Osteoblast (primary cell): ENCODE results near the gene NR5A1. TPM values are rescaled to one million over a fixed set of nuclear protein-coding genes. Genes with fewer than 3 reads are reported as not detected.
A peak's percentile ranks its signal among the peaks of the same experiment; 100 is the strongest.

Source experiments
- DNase-seq: peaks from one replicate; pipeline ENCODE4 v3.0.0; 2011; ENCODE audit warnings: low spot score, mixed read lengths; ENCODE audit not compliant: insufficient read length; ENCODE audit errors: missing footprints
- H2AFZ ChIP-seq: 2 replicates; pipeline ENCODE4 v1.6.0; 2011; ENCODE audit warnings: mild to moderate bottlenecking, low read length
- H3K27ac ChIP-seq: 2 replicates; pipeline ENCODE4 v1.5.1; 2011; ENCODE audit warnings: mild to moderate bottlenecking, low read depth, low read length, moderate library complexity
- H3K27me3 ChIP-seq: 2 replicates; pipeline ENCODE4 v1.6.0; 2012; ENCODE audit warnings: mild to moderate bottlenecking, control low read depth, inconsistent platforms, low read length, moderate library complexity; ENCODE audit not compliant: insufficient read depth
- H3K36me3 ChIP-seq: 2 replicates; pipeline ENCODE4 v1.5.1; 2011; ENCODE audit warnings: mild to moderate bottlenecking, low read length, control low read depth, moderate library complexity; ENCODE audit not compliant: insufficient read depth
- H3K4me1 ChIP-seq: 2 replicates; pipeline ENCODE4 v1.5.1; 2011; ENCODE audit warnings: mild to moderate bottlenecking, low read length, control low read depth, moderate library complexity; ENCODE audit not compliant: insufficient read depth
- H3K4me2 ChIP-seq: 2 replicates; pipeline ENCODE4 v1.6.0; 2011; ENCODE audit warnings: mild to moderate bottlenecking, low read length; ENCODE audit not compliant: insufficient read depth
- H3K4me3 ChIP-seq: fragments of 200-600 bp; sonication (generic); 3 replicates; pipeline ENCODE4 v1.5.1; 2012; ENCODE audit warnings: mild to moderate bottlenecking, low read length, inconsistent platforms; ENCODE audit not compliant: insufficient read depth
- H3K79me2 ChIP-seq: 2 replicates; pipeline ENCODE4 v1.6.0; 2012; ENCODE audit warnings: mild to moderate bottlenecking, low read length, control low read depth, inconsistent platforms; ENCODE audit not compliant: insufficient read depth
- H3K9me3 ChIP-seq: 2 replicates; pipeline ENCODE4 v1.5.1; 2011; ENCODE audit warnings: low read depth, low read length, control low read depth
- H4K20me1 ChIP-seq: 2 replicates; pipeline ENCODE4 v1.6.0; 2012; ENCODE audit warnings: mild to moderate bottlenecking, low read length, control low read depth; ENCODE audit not compliant: insufficient read depth
- total RNA-seq: library from RNA; depleted of rRNA; stranded (reverse); fragments of >200 nt; gene quantifications from 2 replicates; pipeline ENCODE4 v1.2.3, GENCODE V29; 2012
- TF ChIP-seq, protein P1 (sequence below): IDR thresholded peaks from 2 replicates; pipeline ENCODE4 v1.5.1; 2011; ENCODE audit warnings: mild to moderate bottlenecking, low read depth, low read length, moderate library complexity; ENCODE audit errors: extremely low read depth

Gene NR5A1
- total RNA-seq, 1 donor = not detected

DNA sequence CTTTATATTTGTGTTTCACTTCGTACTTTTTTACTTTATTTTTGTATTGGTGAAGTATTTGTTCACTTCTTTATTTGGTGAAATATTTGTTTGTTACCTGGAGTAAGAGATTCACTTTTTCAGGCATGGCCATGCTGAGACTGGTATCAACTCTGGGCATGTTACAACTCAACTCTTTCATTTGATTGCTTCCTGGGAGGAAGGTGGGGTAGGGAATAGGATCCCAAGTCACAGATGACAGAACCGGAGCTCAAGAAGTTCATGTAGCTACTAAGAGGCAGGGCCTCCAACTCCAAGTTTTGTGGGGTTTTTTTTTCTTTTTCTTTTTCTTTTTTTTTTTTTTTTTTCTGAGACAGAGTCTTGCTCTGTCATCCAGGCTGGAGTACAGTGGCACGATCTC, 63.0 kb downstream of the NR5A1 start:
- Histone ChIP-seq H3K79me2 (no peaks in the 10 kb centered on the region), H3K4me1 (no peaks in the 10 kb centered on the region), H3K27me3 (peaks cover 3% of the 10 kb centered on the region), H3K4me2 (no peak overlapping the region), H3K27ac (no peak overlapping the region), H3K9me3 (peaks cover under 1% of the 10 kb centered on the region), H3K36me3 (no peaks in the 10 kb centered on the region), H2AFZ (no peak overlapping the region), H4K20me1 (no peaks in the 10 kb centered on the region), H3K4me3 (no peak overlapping the region)
- no peak for DNase-seq
- TF ChIP-seq, protein P1, sequence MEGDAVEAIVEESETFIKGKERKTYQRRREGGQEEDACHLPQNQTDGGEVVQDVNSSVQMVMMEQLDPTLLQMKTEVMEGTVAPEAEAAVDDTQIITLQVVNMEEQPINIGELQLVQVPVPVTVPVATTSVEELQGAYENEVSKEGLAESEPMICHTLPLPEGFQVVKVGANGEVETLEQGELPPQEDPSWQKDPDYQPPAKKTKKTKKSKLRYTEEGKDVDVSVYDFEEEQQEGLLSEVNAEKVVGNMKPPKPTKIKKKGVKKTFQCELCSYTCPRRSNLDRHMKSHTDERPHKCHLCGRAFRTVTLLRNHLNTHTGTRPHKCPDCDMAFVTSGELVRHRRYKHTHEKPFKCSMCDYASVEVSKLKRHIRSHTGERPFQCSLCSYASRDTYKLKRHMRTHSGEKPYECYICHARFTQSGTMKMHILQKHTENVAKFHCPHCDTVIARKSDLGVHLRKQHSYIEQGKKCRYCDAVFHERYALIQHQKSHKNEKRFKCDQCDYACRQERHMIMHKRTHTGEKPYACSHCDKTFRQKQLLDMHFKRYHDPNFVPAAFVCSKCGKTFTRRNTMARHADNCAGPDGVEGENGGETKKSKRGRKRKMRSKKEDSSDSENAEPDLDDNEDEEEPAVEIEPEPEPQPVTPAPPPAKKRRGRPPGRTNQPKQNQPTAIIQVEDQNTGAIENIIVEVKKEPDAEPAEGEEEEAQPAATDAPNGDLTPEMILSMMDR = no peak

DNA sequence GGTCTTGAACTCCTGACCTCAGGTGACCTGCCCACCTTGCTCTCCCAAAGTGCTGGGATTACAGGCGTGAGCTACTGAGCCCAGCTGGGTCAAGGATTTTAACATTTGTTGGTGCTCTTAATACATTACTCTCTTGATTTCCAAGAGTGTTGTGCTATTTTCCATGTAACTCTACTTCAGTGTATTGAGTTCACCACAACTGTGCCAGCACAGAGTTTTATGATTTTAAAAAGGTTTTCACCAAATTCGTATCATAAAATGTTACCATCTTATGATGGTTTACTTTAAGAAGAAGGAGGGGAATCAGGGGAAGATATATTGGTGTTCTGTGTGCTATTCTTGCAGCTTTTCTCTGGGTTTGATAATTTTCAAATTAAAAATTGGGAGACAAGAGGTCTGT, 63.6 kb downstream of the NR5A1 start:
- Histone ChIP-seq H2AFZ (no peak overlapping the region), H3K4me1 (no peaks in the 10 kb centered on the region), H3K27ac (no peak overlapping the region), H3K4me3 (no peak overlapping the region), H3K9me3 (peaks cover 2% of the 10 kb centered on the region), H3K36me3 (no peaks in the 10 kb centered on the region), H3K79me2 (no peaks in the 10 kb centered on the region), H3K4me2 (no peak overlapping the region), H3K27me3 (peaks cover 3% of the 10 kb centered on the region), H4K20me1 (no peaks in the 10 kb centered on the region)
- TF ChIP-seq, protein P1 = no peak
- peak; percentile 49 for DNase-seq

DNA sequence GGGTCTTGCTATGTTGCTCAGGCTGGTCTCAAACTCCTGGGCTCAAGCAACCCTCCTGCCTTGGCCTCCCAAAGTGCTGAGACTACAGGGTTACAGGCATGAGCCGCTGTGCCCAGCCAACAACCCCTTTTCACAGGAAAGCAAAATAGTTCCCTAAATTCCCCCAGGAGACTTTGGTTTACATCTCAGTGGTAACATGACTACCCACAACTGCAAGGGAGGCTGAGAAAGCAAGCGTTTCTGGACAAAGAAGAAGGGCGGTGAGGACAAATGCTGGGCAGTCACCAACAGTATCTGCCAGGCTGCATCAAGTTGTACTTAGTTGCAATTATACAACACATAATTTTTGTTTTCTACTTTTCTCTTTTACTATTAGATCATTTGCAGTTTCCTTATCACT, 64.4 kb downstream of the NR5A1 start:
- Histone ChIP-seq H3K79me2 (no peaks in the 10 kb centered on the region), H3K4me2 (no peak overlapping the region), H2AFZ (no peak overlapping the region), H3K4me1 (no peaks in the 10 kb centered on the region), H3K4me3 (no peak overlapping the region), H3K27ac (no peak overlapping the region), H3K9me3 (peaks cover 2% of the 10 kb centered on the region), H3K36me3 (no peaks in the 10 kb centered on the region), H3K27me3 (peaks cover 3% of the 10 kb centered on the region), H4K20me1 (no peaks in the 10 kb centered on the region)
- TF ChIP-seq, protein P1 = no peak
- peak; percentile 80 for DNase-seq

DNA sequence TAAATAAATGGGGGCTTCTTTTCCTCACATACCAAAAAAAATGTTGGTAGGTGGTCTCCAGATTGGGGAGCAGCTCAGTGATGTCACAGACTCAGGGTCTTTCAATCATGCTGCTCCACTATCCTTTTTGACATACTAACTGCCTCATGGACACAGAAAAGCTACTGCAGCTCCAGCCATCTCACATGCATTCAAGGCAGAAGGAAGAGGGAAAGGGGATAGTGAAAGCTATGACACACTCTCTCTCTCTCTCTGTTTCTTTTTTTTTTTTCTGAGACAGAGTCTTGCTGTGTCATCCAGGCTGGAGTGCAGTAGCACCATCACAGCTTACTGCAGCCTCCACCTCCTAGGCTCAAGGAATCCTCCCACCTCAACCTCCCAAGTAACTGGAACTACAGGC, 64.8 kb downstream of the NR5A1 start:
- no peaks in the 10 kb centered on the region for H3K79me2 ChIP-seq
- no peak overlapping the region for H3K4me2 ChIP-seq
- no peaks in the 10 kb centered on the region for H4K20me1 ChIP-seq
- H3K4me3 ChIP-seq = no peak overlapping the region
- H3K27me3 ChIP-seq = peaks cover 3% of the 10 kb centered on the region
- H3K27ac ChIP-seq = no peak overlapping the region
- no peak overlapping the region for H2AFZ ChIP-seq
- TF ChIP-seq, protein P1 = no peak
- peak; percentile 48 for DNase-seq
- H3K9me3 ChIP-seq = peaks cover 2% of the 10 kb centered on the region
- H3K36me3 ChIP-seq = no peaks in the 10 kb centered on the region
- no peaks in the 10 kb centered on the region for H3K4me1 ChIP-seq
